DOHH2 (cell line): ENCODE measurements around the gene SCUBE1.

Experiments
- H3F3A ChIP-seq: fragments of 200-600 bp; sonication (generic), shearing (Covaris generic); 2 replicates; pipeline ENCODE4 v1.6.0; 2016; ENCODE audit warnings: antibody characterized with exemption, mild to moderate bottlenecking; ENCODE audit not compliant: control insufficient read depth, insufficient read depth
- H3K27ac ChIP-seq: fragments of 200-600 bp; sonication (generic); 2 replicates; pipeline ENCODE4 v1.5.1; 2014; ENCODE audit warnings: low read depth, mild to moderate bottlenecking, low read length, moderate library complexity
- H3K27me3 ChIP-seq: fragments of 200-600 bp; sonication (generic); 2 replicates; pipeline ENCODE4 v1.6.1; 2014; ENCODE audit warnings: mild to moderate bottlenecking, low read length, mixed read lengths; ENCODE audit not compliant: control insufficient read depth
- H3K36me3 ChIP-seq: fragments of 200-600 bp; sonication (generic); 2 replicates; pipeline ENCODE4 v1.6.1; 2014; ENCODE audit warnings: mild to moderate bottlenecking, low read length, moderate library complexity, mixed read lengths; ENCODE audit not compliant: control insufficient read depth
- H3K4me1 ChIP-seq: fragments of 200-600 bp; sonication (generic); 2 replicates; pipeline ENCODE4 v1.6.1; 2014; ENCODE audit warnings: mild to moderate bottlenecking, low read length, mixed read lengths; ENCODE audit not compliant: control insufficient read depth
- H3K4me2 ChIP-seq: fragments of 200-600 bp; sonication (generic); 2 replicates; pipeline ENCODE4 v1.6.0; 2014; ENCODE audit warnings: mild to moderate bottlenecking, low read length, moderate library complexity
- H3K4me3 ChIP-seq: fragments of 200-600 bp; sonication (generic); 2 replicates; pipeline ENCODE4 v1.5.1; 2014; ENCODE audit warnings: mild to moderate bottlenecking, low read length, mixed read lengths
- H3K79me2 ChIP-seq: fragments of 200-600 bp; sonication (generic); 2 replicates; pipeline ENCODE4 v1.6.1; 2014; ENCODE audit warnings: mild to moderate bottlenecking, low read length, mixed read lengths; ENCODE audit not compliant: control insufficient read depth
- H3K9me2 ChIP-seq: fragments of 200-600 bp; sonication (generic); replicated peaks from 2 replicates; pipeline ENCODE4 v1.6.1; 2014; ENCODE audit warnings: mild to moderate bottlenecking, low read length, mixed read lengths; ENCODE audit not compliant: control insufficient read depth
- H3K9me3 ChIP-seq: fragments of 200-600 bp; sonication (generic); 2 replicates; pipeline ENCODE4 v1.6.1; 2014; ENCODE audit warnings: antibody characterized with exemption, low read length, mixed read lengths; ENCODE audit not compliant: control insufficient read depth, insufficient read depth
- H4K20me1 ChIP-seq: fragments of 200-600 bp; sonication (generic); 2 replicates; pipeline ENCODE4 v1.6.0; 2014; ENCODE audit warnings: low read depth, mild to moderate bottlenecking, antibody characterized with exemption, low read length, moderate library complexity; ENCODE audit not compliant: control insufficient read depth, insufficient read depth
- EZH2phosphoT487 ChIP-seq: fragments of 200-600 bp; sonication (generic); IDR thresholded peaks from 2 replicates; pipeline ENCODE4 v1.6.1; 2017; ENCODE audit warnings: borderline replicate concordance, mild to moderate bottlenecking, antibody characterized with exemption, low read length, moderate library complexity, mixed read lengths
- TF ChIP-seq, protein P1 (sequence below): fragments of 200-600 bp; sonication (generic); IDR thresholded peaks from one replicate; pipeline ENCODE4 v1.5.1; 2014; ENCODE audit warnings: antibody characterized with exemption, mild to moderate bottlenecking, low read depth, low read length; ENCODE audit not compliant: poor library complexity, severe bottlenecking

Gene SCUBE1

DNA sequence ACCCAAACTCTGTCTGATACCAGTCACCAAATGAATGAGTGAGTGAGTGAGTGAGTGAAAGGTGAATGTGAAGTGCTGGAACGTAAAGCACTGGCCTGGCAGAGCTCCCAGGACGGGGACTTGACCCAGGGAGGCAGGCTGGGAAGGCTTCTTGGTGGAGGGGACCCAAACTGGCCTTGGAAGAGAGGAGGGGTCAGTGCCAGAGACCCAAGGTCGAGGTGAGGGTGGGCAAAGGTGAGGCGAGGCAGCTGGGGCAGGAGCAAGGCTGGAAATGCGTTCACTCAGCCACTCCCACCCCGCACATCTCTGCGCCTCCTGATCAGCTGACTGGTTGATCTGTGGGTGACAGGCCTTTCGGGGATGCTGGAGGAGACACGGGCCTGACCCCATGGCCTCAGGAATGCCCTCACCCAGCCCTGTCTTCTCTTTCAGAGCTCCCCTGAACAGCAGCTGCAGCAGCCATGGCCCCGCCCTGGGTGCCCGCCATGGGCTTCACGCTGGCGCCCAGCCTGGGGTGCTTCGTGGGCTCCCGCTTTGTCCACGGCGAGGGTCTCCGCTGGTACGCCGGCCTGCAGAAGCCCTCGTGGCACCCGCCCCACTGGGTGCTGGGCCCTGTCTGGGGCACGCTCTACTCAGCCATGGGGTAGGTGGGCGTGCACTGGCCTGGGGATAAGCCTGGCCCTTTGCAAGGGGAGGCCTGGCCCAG lies 184.2 kb downstream of the SCUBE1 start:
- no peak for TF ChIP-seq EZH2phosphoT487
- TF ChIP-seq, protein P1, sequence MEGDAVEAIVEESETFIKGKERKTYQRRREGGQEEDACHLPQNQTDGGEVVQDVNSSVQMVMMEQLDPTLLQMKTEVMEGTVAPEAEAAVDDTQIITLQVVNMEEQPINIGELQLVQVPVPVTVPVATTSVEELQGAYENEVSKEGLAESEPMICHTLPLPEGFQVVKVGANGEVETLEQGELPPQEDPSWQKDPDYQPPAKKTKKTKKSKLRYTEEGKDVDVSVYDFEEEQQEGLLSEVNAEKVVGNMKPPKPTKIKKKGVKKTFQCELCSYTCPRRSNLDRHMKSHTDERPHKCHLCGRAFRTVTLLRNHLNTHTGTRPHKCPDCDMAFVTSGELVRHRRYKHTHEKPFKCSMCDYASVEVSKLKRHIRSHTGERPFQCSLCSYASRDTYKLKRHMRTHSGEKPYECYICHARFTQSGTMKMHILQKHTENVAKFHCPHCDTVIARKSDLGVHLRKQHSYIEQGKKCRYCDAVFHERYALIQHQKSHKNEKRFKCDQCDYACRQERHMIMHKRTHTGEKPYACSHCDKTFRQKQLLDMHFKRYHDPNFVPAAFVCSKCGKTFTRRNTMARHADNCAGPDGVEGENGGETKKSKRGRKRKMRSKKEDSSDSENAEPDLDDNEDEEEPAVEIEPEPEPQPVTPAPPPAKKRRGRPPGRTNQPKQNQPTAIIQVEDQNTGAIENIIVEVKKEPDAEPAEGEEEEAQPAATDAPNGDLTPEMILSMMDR, result no peak
- no peaks in the 10 kb centered on the region for H3K9me2 ChIP-seq

DNA sequence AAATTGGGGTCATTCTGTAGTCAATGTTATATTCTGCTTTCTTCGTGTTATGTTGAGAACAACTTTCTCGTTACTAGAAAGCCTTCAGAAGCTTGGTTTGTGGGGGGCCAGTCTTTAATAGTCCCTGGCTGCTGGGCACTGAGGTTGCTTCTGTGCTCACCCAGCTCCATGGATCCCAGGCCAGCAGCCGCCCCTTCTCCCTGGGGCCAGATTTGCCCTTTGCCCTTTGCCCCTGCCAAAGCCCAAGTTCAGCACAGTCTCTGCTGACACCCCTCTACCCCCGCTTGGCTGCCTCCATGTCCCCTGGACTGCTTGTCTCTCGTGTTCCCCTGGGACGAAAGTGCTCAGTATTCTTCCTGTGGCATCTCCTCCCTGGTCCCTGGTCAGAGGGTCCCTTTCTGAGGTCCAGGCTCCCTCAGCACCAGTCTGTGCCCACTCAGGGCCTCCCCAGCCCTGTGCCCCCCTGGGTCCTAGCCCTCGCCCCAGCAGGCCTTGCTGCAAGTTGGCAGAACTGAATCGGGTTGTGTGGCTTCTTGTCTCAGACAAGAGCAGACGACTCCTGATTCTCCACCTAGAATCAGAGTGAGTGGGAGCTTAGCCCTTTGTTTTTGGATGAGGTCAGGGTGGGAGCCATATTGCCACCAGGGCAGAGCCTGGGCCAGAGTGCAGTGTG lies 185.2 kb downstream of the SCUBE1 start:
- Histone ChIP-seq H3K4me1 (peaks cover 9% of the 10 kb centered on the region), H3K36me3 (no peaks in the 10 kb centered on the region), H3F3A (no peaks in the 10 kb centered on the region; the same call in 1 of the 2 replicates), H3K4me3 (no peak overlapping the region), H4K20me1 (no peaks in the 10 kb centered on the region), H3K9me2 (no peaks in the 10 kb centered on the region), H3K27me3 (no peaks in the 10 kb centered on the region), H3K4me2 (no peak overlapping the region), H3K27ac (no peak overlapping the region), H3K9me3 (no peaks in the 10 kb centered on the region), H3K79me2 (no peaks in the 10 kb centered on the region)
- TF ChIP-seq, protein P1, result no peak
- no peak for TF ChIP-seq EZH2phosphoT487

More for the DNA sequence above, 184.2 kb downstream of the SCUBE1 start:
- Histone ChIP-seq H3K27ac (no peak overlapping the region), H3K4me2 (no peak overlapping the region), H3K4me1 (peaks cover 8% of the 10 kb centered on the region), H3K27me3 (peaks cover 7% of the 10 kb centered on the region), H4K20me1 (no peaks in the 10 kb centered on the region), H3K9me3 (no peaks in the 10 kb centered on the region), H3K4me3 (no peak overlapping the region), H3K79me2 (no peaks in the 10 kb centered on the region), H3K36me3 (no peaks in the 10 kb centered on the region), H3F3A (no peaks in the 10 kb centered on the region; the same call in 1 of the 2 replicates)

DNA sequence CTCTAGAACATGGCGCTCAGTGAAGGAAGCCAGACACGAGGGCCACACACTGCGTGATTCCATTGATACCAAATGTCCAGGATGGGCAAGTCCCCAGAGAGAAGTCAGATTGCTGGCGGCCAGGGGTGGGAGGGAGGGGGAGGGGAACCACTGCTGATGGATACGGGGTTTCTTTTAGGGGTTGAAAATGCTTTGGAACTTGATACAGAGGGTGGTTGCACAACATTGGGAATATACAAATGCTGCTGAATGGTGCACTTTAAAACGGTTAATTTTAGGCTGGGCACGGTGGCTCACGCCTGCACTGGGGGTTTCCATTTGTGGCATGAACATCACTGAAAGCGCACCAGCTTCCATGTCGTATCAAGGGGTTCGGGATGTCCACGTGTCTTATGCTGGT lies 186.8 kb downstream of the SCUBE1 start:
- H3K4me3 ChIP-seq, result no peak overlapping the region
- H4K20me1 ChIP-seq, result no peaks in the 10 kb centered on the region
- TF ChIP-seq, protein P1, result no peak
- TF ChIP-seq EZH2phosphoT487, result no peak
- H3F3A ChIP-seq, result no peaks in the 10 kb centered on the region; the same call in 1 of the 2 replicates
- H3K9me3 ChIP-seq, result no peaks in the 10 kb centered on the region
- H3K36me3 ChIP-seq, result no peaks in the 10 kb centered on the region
- no peaks in the 10 kb centered on the region for H3K9me2 ChIP-seq
- H3K27ac ChIP-seq, result no peak overlapping the region
- H3K27me3 ChIP-seq, result peaks cover 14% of the 10 kb centered on the region
- H3K4me2 ChIP-seq, result no peak overlapping the region
- H3K79me2 ChIP-seq, result no peaks in the 10 kb centered on the region
- H3K4me1 ChIP-seq, result peaks cover 25% of the 10 kb centered on the region
